Globus pallidus (tissue), 1 donor: ENCODE results near the gene KLHL29.
A peak's percentile ranks its signal among the peaks of the same experiment; 100 is the strongest.

ENCODE experiments used
- DNase-seq: peaks from one replicate; pipeline ENCODE4 v3.0.0-alpha.2; 2015; ENCODE audit warnings: low spot score

Gene KLHL29

GRCh38 chr2:23617167-23617810 is 232.3 kb downstream of the KLHL29 start:
- DNase-seq, result peak; percentile 36

- DNase-seq, result no peak
These were observed 232.8 kb downstream of the KLHL29 start for GRCh38 chr2:23617811-23618215.

DNA sequence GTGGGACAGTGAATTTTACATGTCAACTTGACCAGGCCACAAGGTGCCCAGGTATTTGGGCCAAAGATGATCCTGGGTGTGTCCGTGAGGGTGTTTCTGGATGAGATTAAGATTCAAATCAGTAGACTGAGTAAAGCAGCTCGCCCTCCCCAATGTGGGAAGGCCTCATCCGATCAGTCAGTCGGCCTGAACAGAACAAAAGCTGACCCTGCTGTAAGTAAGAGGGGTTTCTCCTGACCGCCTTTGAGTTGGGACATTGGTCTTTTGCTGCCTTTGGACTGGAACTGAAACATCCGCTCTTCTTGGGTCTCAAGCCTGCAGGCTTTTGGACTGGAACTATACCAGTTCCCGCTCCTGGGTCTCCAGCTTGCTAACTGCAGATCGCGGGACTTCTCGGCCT is 233.3 kb downstream of the KLHL29 start:
- no peak for DNase-seq

DNA sequence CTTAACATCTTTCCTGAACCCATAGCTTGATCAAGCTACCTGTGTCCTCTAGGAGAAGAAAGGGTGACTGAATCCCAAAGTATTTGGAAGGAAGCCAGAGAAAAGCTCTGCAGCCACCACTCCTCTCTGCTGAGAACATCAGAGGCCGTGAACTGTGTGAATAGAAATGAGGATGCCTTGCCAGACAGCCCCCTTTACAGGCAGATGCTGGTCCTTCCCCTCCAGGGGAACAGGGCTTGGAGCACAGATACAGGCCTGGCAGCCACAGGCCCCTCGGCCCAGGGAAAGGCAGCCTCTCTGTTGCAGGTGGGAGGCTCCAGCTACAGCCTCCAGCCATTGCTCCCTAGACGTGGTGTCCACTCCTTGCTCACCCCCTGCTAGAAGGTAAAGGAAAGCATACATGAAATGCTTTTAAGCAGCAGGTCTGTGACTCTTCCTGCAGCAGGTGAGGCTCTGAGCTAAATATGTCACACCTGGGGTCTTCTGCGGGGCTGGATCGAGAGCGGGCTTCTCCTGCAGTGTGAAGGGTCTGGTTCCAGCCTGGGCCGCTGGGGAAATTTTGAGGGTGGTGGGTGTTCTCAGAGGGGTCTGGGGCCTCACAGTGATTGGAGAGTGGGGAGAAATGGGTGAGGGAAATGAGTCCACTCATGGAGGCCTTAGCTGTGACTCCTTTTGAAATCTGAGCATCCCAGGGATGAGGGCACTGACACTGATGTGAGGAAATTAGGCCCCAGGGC is 234.0 kb downstream of the KLHL29 start:
- DNase-seq, result no peak

DNA sequence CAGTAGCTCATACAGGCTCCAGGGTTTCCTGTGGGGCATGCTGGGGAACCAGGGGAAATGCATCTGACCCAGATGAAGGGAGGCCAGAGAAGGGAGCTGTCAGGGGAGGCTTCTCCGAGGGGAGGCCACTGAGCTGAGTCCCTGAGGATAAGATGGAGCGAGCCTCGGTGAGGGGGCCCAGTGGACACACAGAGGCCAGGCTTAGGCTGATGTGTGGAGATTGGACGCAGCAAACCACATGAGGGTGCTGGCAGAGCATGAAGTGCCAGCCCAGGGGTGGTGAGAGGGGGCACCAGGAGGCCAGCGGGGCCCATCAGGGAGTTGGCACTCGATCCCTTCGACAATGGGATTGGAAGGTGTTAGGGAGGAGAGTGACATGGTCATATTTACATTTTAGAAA is 235.0 kb downstream of the KLHL29 start:
- no peak for DNase-seq

DNA sequence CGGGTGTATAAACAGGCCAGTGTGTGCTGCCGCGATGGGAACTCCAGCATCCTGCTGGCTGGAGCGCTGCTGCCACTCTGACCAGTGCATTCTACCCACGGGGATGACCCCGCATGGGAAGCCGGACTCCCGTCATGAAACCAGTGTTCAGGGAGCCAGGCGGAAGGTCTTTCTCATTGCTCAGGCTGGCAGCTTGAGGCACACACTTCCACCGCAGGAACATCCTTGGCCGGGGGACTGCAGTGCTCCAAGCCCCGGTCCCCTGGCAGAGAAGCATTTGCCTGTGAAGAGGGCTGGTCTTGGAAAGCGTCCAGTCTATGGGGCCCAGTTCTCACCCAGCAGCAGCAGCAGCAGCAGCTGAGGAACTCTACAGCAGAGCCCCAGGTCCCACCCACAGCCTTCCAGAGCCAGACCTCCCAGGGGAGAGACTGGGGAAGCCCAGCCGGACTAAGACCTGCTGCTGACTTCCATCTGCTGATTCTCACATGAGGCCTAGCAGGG is 235.9 kb downstream of the KLHL29 start:
- DNase-seq, result no peak

DNA sequence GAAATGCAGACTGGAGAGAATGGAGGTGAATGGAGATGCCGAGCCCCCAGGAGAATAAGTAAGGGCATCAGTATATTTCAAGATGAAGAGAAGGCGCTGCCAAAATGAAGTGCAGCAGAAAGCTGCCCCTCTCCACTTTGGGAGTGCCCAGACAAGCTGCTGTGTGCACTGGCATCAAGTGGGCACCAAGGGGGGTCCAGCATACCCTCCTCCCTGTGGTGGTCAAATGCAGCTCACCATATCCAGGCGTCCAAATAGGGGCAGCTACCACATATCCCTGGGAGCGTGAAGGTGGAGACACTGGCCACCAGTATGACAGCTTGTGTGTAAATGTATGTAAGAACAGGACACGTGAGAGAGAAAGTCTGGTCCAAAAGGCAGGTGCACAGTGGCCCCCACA is 236.6 kb downstream of the KLHL29 start:
- DNase-seq, result no peak

GRCh38 chr2:23622466-23622865 is 237.5 kb downstream of the KLHL29 start:
- no peak for DNase-seq

DNA sequence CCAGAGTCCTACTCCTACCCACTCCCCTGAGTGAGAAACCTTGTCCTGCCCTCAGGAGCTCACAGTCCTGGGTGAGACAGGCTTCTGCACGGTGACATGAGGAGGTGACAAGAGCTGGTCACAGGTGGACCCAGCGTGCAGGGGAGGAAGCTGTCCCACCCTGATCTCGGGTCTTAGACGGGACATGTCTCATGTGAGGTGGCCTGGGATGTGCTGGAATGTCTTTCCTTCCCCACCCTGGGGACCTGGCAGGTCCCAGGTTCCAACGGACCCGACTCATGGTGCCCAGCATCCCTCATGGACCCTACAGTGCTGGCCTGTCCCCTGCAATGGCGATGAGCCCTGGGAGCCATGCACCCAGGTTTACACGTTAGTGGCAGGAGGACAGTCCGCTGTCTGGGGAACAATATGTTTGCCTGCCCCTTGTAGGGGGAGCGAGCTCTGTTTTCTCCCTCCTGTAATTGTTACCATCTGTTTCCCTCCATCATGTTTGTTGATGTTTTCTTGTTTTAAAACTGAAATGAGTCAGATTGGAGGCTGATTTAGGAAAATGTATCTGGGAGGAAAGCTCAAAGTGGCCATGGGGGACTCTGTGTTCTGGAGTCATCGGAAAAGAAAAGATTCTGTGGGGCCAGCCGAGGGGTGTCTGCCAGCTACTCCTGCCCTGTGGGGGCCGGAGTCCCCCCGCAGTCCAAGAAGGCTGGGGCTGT is 238.1 kb downstream of the KLHL29 start:
- no peak for DNase-seq

GRCh38 chr2:23624378-23624777 is 239.4 kb downstream of the KLHL29 start:
- DNase-seq, result no peak

GRCh38 chr2:23624915-23625314 is 239.9 kb downstream of the KLHL29 start:
- no peak for DNase-seq

DNA sequence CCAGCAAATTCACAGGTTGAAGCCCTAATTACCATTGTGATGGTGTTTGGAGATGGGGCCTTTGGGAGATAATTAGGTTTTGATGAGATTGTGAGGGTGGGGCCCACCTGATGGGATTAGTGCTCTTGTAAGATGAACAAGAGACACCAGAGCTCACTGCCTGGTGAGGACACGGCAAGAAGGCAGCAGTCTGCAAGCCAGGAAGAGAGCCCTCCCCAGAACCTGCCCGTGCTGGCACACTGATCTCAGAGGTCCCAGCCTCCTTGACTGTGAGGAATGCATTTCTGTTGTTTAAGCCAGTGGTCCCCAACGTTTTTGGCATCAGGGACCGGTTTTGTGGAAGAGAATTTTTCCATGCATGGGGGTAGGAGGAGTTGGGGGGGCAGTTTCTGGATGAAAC is 240.7 kb downstream of the KLHL29 start:
- no peak for DNase-seq

- no peak for DNase-seq
These were observed 241.8 kb downstream of the KLHL29 start for GRCh38 chr2:23626701-23627230.

DNA sequence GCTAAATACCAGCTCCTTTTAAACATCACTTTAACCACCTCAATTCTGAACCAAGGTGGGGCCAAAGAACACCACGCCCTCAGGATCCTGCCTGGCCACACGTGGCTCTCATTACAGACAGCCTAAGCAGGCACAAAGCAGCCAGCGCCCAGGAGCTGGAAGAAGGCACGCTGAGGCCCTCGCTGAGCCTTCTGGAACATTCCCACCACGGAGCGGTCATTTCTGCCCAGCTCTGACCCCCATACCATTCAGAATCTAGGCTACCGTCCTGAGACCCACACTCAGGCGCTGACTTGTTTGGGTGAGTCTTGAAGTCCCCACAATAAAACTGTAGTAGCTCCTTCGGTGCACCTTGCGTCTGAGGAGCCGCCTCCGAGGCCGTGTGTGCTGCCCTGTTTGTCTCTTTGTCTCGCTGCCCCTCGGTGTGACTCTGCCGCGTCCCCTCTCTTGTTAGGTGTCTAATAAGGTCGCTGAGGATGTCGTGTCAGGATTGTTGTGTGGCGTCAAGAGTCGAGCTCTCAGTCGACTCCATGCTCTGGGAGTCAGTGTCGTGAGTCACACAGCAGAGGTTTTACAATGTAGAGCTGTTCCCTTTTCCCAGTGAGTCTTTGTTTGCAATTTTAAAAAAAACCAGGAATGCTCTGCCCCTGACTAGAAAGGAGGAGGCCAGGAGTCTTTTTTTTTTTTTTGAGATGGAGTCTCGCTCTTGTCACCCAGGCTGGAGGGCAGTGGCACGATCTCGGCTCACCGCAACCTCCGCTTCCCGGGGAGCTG is 242.4 kb downstream of the KLHL29 start:
- no peak for DNase-seq

DNA sequence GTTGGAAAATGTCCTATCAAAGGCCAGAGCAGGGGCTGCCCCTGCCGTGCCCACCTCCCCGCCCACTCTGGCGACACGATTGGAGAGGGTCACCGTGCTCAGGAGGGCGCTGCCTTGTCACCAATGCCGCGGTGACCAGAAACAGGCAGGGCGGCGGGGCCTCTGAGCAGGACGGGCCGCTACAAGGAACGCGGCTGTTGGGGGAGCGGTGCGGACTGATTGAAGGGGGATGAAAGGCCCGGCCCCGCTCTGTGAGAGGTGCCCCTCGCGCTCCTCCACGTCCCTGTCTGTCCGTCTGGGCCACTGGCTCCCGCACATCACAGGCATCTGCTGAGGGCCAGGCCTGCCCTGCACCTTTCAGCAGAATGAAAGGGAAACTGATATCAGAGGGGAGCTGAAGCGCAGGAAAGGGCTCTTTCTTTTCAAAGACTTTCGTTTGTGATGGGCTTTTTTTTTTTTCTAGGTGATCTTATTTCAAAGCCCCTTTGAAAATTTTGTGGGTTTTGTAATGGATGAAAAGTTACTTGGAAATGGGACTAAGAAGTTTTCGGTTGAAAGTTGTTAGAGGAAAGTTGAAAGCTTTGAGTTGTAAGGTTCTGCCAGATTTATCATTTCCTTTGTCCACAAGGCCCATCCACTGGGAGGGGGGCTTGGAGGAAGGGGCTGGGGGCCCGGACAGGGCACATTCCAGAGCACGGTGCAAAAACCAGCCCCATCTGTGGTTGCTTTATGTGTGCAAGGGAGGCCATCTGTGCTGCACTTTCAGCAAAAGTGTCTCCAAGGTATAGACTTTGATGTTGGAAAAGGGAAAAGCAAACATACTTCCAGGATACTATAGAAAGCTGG is 244.2 kb downstream of the KLHL29 start:
- no peak for DNase-seq

DNA sequence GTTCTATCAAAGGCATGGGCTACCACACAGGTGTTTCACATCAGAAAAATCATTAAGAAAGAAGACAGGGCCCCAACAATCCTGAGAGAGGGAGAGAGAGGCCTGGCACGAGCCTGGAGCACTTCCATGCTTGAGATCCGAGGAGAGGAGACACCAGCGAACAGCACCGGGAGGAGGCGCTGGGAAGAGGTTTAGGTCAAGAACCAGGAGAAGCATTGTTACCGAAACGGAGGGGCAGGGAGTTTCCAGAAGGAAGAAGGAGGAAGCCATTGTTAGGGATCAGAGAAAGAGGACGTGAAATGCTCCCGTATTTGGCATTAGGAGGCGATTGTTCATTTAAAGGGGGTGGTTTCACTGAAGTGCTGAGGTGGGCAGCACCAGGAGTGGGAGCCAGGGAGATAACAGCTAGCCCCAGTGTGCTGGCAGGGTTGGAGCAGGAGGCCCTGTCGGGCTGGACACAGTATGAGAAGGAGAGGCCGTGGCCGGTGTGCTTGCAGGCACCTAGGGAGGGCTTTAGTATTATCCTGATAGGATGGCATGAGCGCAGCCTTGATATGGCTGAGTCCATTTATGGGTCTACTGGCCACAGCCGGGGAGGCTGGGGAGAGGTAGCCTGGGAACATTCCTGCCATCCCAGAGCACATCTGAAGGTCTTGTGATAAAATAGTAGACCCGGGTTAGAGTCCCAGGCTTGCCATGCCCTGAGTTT is 244.9 kb downstream of the KLHL29 start:
- DNase-seq, result no peak

- DNase-seq, result no peak
These were observed 246.0 kb downstream of the KLHL29 start for GRCh38 chr2:23630961-23631360.

DNA sequence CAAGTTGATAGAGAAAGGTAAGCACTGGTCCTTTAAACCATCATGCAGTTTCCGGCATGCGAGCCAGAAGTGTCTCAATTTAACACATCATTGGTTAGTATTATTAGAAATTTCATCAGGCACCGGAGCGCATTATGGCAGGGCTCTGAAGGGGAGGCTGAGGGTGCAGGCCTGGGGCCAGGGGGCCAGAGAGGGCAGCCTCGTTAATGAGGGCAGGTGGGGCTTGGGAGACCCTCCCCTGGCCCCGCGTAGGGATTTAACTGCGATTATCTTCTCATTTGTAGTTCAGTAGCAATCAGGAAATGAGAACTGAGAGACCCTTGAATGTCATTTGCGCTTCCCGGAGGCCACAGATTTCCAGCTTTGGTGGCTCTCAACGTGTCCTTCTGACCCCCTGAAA is 246.4 kb downstream of the KLHL29 start:
- no peak for DNase-seq

- DNase-seq, result no peak
These were observed 247.4 kb downstream of the KLHL29 start for GRCh38 chr2:23632386-23632785.

DNA sequence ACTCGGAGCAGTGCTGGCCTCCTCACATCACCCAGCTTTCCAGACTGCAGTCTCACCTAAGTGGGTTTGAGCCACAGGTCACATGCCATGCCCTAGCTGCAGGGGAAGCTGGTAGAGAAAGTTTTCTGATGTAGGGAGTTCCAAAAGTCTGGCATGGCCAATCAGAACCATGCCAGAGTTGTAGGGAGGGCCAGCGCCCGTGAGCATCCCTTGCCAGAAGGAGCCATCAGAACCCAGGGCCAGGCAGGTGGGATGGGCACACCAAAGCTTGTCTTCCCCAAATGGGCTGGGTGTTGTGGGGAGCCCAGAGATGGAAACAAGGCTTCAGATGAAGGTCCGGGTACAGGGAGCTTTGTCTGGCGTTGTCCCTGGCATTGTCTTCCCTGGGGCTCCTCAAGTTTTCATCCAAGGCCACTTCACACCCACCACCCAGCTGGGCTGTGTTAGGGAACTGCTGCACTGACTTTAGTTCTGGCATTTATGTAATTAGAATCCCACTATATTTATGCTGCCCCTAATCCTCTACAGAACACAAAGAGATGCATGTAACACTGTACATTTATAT is 247.9 kb downstream of the KLHL29 start:
- DNase-seq, result no peak
